ENCODE data around the gene CCRL2. TPM values are rescaled to one million over a fixed set of nuclear protein-coding genes. Genes with fewer than 3 reads are reported as not detected.

CCRL2 gene
- total and polyA plus RNA-seq, 9 of the 15 experiments (the other 6 are each of a cell fraction or from before 2014, with no cell fraction given): 3.4 to 5.7 (median 4.0) TPM

- no peak for TF ChIP-seq ARID4B (CRISPR knock-in tag; IDR thresholded peaks at IDR 0.05)
- no peak for TF ChIP-seq KLF1 (tag; IDR thresholded peaks at IDR 0.05)
- no peak for TF ChIP-seq CBFB (CRISPR knock-in tag; IDR thresholded peaks at IDR 0.05)
- TF ChIP-seq FOXP1 (CRISPR knock-in tag; IDR thresholded peaks at IDR 0.05): no peak
- TF ChIP-seq ZNF280A (IDR thresholded peaks at IDR 0.05; ENCODE audit: low read depth, partially characterized antibody): no peak
- no peak for TF ChIP-seq SMC3 (conservative IDR thresholded peaks at IDR 0.05; ENCODE audit: insufficient read depth, low read depth, low read length)
- TF ChIP-seq STAG1 (CRISPR knock-in tag; IDR thresholded peaks at IDR 0.05; ENCODE audit: borderline replicate concordance): no peak
- TF ChIP-seq NFE2 (IDR thresholded peaks at IDR 0.05; ENCODE audit: low read depth): no peak
- no peak for TF ChIP-seq HNRNPLL (IDR thresholded peaks at IDR 0.05; ENCODE audit: low read depth, low read length, poor library complexity, severe bottlenecking)
- TF ChIP-seq TCFL5 (CRISPR knock-in tag; conservative IDR thresholded peaks at IDR 0.05): no peak
- TF ChIP-seq FOXP4 (CRISPR knock-in tag; IDR thresholded peaks at IDR 0.05; ENCODE audit: borderline replicate concordance): no peak
- no peak for TF ChIP-seq SNAPC5 (CRISPR knock-in tag; IDR thresholded peaks at IDR 0.05)
- no peak for TF ChIP-seq IRF2 (CRISPR knock-in tag; IDR thresholded peaks at IDR 0.05)
- no peak for TF ChIP-seq GATAD2A (IDR thresholded peaks at IDR 0.05)
- TF ChIP-seq ZNF668 (CRISPR knock-in tag; IDR thresholded peaks at IDR 0.05): no peak
- TF ChIP-seq JUNB (CRISPR knock-in tag; conservative IDR thresholded peaks at IDR 0.05): no peak
- TF ChIP-seq ZNF398 (CRISPR knock-in tag; IDR thresholded peaks at IDR 0.05): no peak
- TF ChIP-seq FOXM1 (IDR thresholded peaks at IDR 0.05; ENCODE audit: low read depth): no peak
- TF ChIP-seq FOXM1 (CRISPR knock-in tag; IDR thresholded peaks at IDR 0.05; ENCODE audit: low read depth): no peak
- TF ChIP-seq SP1 (CRISPR knock-in tag; IDR thresholded peaks at IDR 0.05): no peak
- no peak for TF ChIP-seq ZC3H11A (IDR thresholded peaks at IDR 0.05; ENCODE audit: low read depth, low read length)
Measured at GRCh38 chr3:46386205-46386604, 20.9 kb upstream of the CCRL2 start (continued).
